Cardiac septum (tissue), 1 donor: Measurements from ENCODE around the gene CCL22. TPM values are rescaled to one million over a fixed set of nuclear protein-coding genes. Genes with fewer than 3 reads are reported as not detected.

Experiments used
- DNase-seq: peaks from one replicate; pipeline ENCODE4 v3.0.0-alpha.2; 2020; ENCODE audit warnings: low spot score
- intact Hi-C: fragments of 100-400 bp; cut with DNase I; formaldehyde crosslinking; loops from one replicate; pipeline ENCODE4 v1.14.0; 2022
- total RNA-seq: library from RNA; stranded (reverse); fragmentation: NEBNext Ultra II Directional; extraction: Animal tissue kit (Norgen Biotek cat#: 25700); gene quantifications from one replicate; pipeline ENCODE4 v1.2.1, GENCODE V29; 2021
- donor health status: DM: no; HTN: no; CAD: no.

Gene CCL22
- total RNA-seq, 1 donor from 2014 or later, result not detected

DNA sequence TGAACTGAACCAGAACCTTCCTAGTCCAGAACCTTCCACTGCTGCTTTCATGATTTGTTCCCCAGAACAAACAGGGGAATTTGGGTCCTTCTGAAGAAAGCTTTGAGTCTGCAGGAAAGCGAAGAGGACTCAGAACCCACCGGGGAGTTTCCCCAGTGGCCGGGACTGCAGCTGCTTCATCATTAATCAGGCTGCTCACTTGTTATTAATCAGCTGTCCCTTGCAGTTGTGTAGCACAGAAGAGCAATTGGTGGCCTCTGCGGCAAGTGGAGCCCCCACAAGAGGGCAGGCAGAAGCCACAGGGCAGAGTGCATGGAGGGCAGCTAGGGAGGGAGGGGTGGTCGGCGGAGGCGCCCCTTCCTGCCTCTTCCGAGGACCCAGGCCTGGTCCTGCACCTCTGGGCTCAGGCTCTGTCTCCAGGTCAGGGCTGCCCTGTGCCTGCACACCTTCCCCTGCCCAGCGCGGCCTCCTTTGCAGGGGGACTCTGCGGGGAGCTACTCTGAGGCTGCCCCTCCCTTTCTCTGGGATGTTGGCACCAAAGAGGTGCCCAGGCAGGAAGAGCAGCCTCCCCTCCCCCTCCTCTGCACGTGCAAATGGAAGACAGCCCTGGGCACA lies 52.9 kb downstream of the CCL22 start:
- peak; percentile 72 for DNase-seq
- intact Hi-C loops, result loop anchor here (5.0 to 10.0 kb wide), 2 partner anchors 34 to 327 kb away; no protein-coding TSS in a partner anchor

DNA sequence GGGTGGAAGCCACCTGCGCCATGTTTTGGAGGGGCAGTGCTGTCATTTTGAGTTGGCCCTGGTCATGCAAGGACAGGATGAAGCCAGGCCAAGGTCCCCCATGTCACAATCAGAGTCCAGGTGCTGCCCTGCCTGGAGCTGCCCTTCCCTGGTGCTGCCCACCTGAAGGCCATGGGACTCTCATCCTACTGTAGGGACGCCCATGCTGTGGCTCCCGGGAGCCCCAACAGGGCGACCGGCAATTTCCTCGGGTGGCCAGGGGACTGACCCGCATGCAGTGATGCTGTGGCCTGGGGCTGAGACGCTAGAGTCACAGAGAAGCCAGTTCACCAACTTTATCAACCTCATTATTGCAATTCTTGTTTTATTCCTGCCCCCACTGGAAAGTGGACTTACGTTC lies 54.0 kb downstream of the CCL22 start:
- intact Hi-C loops, result loop anchor here (5.0 to 10.0 kb wide), 2 partner anchors 35 to 328 kb away; no protein-coding TSS in a partner anchor
- DNase-seq, result peak; percentile 70

GRCh38 chr16:57413301-57413730 lies 54.7 kb downstream of the CCL22 start:
- peak; percentile 63 for DNase-seq
- intact Hi-C loops, result loop anchor here (5.0 to 10.0 kb wide), 2 partner anchors 36 to 329 kb away; no protein-coding TSS in a partner anchor

- intact Hi-C loops, result loop anchor here (5.0 to 10.0 kb wide), 2 partner anchors 36 to 329 kb away; no protein-coding TSS in a partner anchor
- DNase-seq, result peak; percentile 63
Measured at GRCh38 chr16:57413733-57414132, 55.1 kb downstream of the CCL22 start.

Other genes starting within 250 kb of the CCL22 start
- gene PSME3IP1, start 172.7 kb upstream of the CCL22 start, total RNA-seq, result 58.1 TPM
- gene RSPRY1, start 172.5 kb upstream of the CCL22 start, total RNA-seq, result 17.1 TPM
- gene ARL2BP, start 113.5 kb upstream of the CCL22 start, total RNA-seq, result 41.5 TPM
- 1.2 TPM for gene PLLP, start 74.1 kb upstream of the CCL22 start, total RNA-seq
- gene CX3CL1, start 13.7 kb downstream of the CCL22 start, total RNA-seq, result 8.7 TPM
- gene CCL17, start 46.0 kb downstream of the CCL22 start, total RNA-seq, result not detected
- 60.1 TPM for gene CIAPIN1, start 88.6 kb downstream of the CCL22 start, total RNA-seq
- gene COQ9, start 88.7 kb downstream of the CCL22 start, total RNA-seq, result 156 TPM
- 46.9 TPM for gene POLR2C, start 103.9 kb downstream of the CCL22 start, total RNA-seq
- gene DOK4, start 127.7 kb downstream of the CCL22 start, total RNA-seq, result 11.5 TPM
- gene CCDC102A, start 177.8 kb downstream of the CCL22 start, total RNA-seq, result 5.5 TPM
- gene ADGRG5, start 183.9 kb downstream of the CCL22 start, total RNA-seq, result 0.35 TPM